GM12892 (cell line): ENCODE data around the gene DAP.

ENCODE experiments used
- POLR2A ChIP-seq: IDR thresholded peaks from 2 replicates; pipeline ENCODE4 v1.6.1; 2011; ENCODE audit warnings: low read depth, low read length, control low read depth
- TAF1 ChIP-seq: IDR thresholded peaks from 2 replicates; pipeline ENCODE4 v1.6.1; 2011; ENCODE audit warnings: low read depth, mild to moderate bottlenecking, control low read depth, low read length, borderline replicate concordance

DNA sequence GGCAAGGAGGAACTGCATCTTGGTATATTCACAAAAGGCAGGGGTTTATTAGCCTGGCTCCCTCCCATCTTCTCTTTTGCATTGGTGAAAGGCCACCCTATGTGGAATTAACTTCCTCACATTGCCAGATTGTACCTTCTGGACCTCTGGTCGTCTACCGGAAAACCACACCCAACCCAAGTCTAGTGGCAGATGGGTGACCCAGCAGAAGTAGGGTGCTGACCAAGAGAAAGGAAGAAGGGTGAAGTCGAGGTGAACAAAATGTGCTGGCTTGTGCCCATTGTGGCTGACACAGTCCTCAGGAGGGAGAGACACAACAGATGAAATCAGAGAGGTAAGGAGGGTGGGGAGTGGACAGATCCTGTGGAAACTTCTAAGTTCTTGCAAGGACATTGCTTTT, 39.8 kb upstream of the DAP start:
- TF ChIP-seq TAF1 (no peak), POLR2A (no peak)
